Heart right ventricle (tissue), 16 donors: ENCODE data around the gene RUVBL1. TPM values are rescaled to one million over a fixed set of nuclear protein-coding genes. Genes with fewer than 3 reads are reported as not detected.
A peak's percentile ranks its signal among the peaks of the same experiment; 100 is the strongest.

Source experiments
- ATAC-seq, 8 donors: fragments of 200-7000 bp; cut with Tn5 transposase; one replicate each; pipeline ENCODE4 v1.9.1; 2020; ENCODE audit warnings: mild to moderate bottlenecking in 8 of 8, moderate library complexity in 8 of 8, moderate number of reproducible peaks in 1 of 8
- DNase-seq, 2 donors: peaks; one replicate each; pipeline ENCODE4 v3.0.0-alpha.2; 2020
- H3K27ac ChIP-seq, 10 donors: fragments of 200-600 bp; sonication (generic) in 2 of 10; one replicate each; pipeline versions ENCODE4 v1.5.0 to v1.8.0; 2020 to 2022; ENCODE audit warnings: mild to moderate bottlenecking in 3 of 10
- H3K27me3 ChIP-seq, 7 donors: fragments of 200-600 bp; one replicate each; pipeline ENCODE4 v1.8.0; 2021 to 2022; ENCODE audit warnings: mild to moderate bottlenecking in 2 of 7
- H3K36me3 ChIP-seq, 9 donors: fragments of 200-600 bp; sonication (generic) in 1 of 9; one replicate each; pipeline versions ENCODE4 v1.5.0 to v1.8.0; 2020 to 2022; ENCODE audit warnings: mild to moderate bottlenecking in 2 of 9
- H3K4me1 ChIP-seq, 9 donors: fragments of 200-600 bp; sonication (generic) in 1 of 9; one replicate each; pipeline versions ENCODE4 v1.5.0 to v1.8.0; 2020 to 2022; ENCODE audit warnings: mild to moderate bottlenecking in 4 of 9
- H3K4me3 ChIP-seq, 10 donors: fragments of 200-600 bp; sonication (generic) in 2 of 10; one replicate each; pipeline versions ENCODE4 v1.5.0 to v1.8.0; 2020 to 2022; ENCODE audit warnings: mild to moderate bottlenecking in 7 of 10, moderate library complexity in 2 of 10
- H3K9me3 ChIP-seq, 11 donors: fragments of 200-600 bp in 10 of 11; sonication (generic) in 2 of 11; one replicate each; pipeline versions ENCODE4 v1.5.0 to v1.8.0; 2013 to 2022; ENCODE audit warnings: mild to moderate bottlenecking in 2 of 11, control low read depth in 1 of 11, moderate library complexity in 1 of 11
- CTCF ChIP-seq, 9 donors: fragments of 200-600 bp; sonication (generic) in 2 of 9; IDR thresholded peaks; one replicate each; pipeline versions ENCODE4 v1.5.0 to v1.8.0; 2021 to 2022; ENCODE audit warnings: antibody characterized with exemption in 9 of 9, mild to moderate bottlenecking in 5 of 9, moderate library complexity in 1 of 9
- WGBS, 2 donors: extraction: QIAGEN DNeasy Blood & Tissue Kit; methylation state at CpG; one replicate each; pipeline ENCODE4 v1.1.7; 2013; ENCODE audit warnings: inconsistent platforms in 1 of 2; 5-methylcytosine and 5-hydroxymethylcytosine counted together
- intact Hi-C, 10 donors: fragments of 100-400 bp; cut with DNase I; formaldehyde crosslinking; loops; one replicate each; pipeline versions ENCODE4 v1.11.1 to v1.14.2; 2022
- polyA plus RNA-seq, 2 donors: library from polyadenylated mRNA; stranded (reverse); fragments of 200-250 nt; gene quantifications; one replicate each; pipeline ENCODE4 v1.2.3, GENCODE V29; 2013
- total RNA-seq, 10 donors: library from RNA; stranded (reverse); fragmentation: NEBNext Ultra II Directional in 3 of 10; extraction: Animal tissue kit (Norgen Biotek cat#: 25700) in 3 of 10; gene quantifications; one replicate each; pipeline versions ENCODE4 v1.2.1 to v1.2.4, GENCODE V29; 2021 to 2023
- donor health status: Arrhythmogenic right ventricular cardiomyopathy.
- donor health status: ischemic (EF 13 %, LVEDD 7.1; RV severe dilation, severe dysfunction).
- donor health status: healthy with polysubstance abuse.
- donor health status: DM: no; HTN: yes; CAD: no.
- donor health status: DM: no; HTN: no; CAD: no.
- donor health status: ischemic (EF 25% LVEDD 6.9; RV normal size, moderate dysfunction).
- donor health status: ischemic (EF 25% LVEDD 5.7; RV mildly dilated, moderate dysfunction).
- donor health status: healthy.
- donor health status: DM: yes; HTN: yes; CAD: no.
- donor health status: Ischemic cardiomyopathy.
- donor health status: ischemic (EF 35%, LVEDD 5.7; RV mildly dilated, moderate dysfunction).
- donor health status: nonischemic (EF 11% LVEDD 7.7; RV severe dilation, severe dysfunction).
- donor health status: DM: yes; HTN: yes; CAD: no.
- donor health status: PGD.
- donor health status: ischemic (EF 29% LVEDD 5.4; RV normal size, mild dysfunction).
- donor health status: nonischemic (EF 23%, LVEDD 6.1; RV moderate dilation, normal function).

RUVBL1 gene
- total and polyA plus RNA-seq, 12 donors, result 9.4 to 38.5 (median 25.6) TPM

GRCh38 chr3:128143496-128143895 lies 19.9 kb upstream of the RUVBL1 start:
- ATAC-seq, result peak in 1 of 8 donors; percentile 42
- 85 to 88% methylated on average over 4 of the region's 4 CpGs for WGBS, 2 donors
- intact Hi-C loops, result no loop called here

GRCh38 chr3:128133273-128133883 lies 9.8 kb upstream of the RUVBL1 start:
- DNase-seq (no peak), ATAC-seq (peak in 7 of 8 donors; percentile 53 to 76 (median 63))
- 55 to 59% methylated on average over 3 of the region's 3 CpGs for WGBS, 2 donors
- Histone ChIP-seq H3K27ac (no peak overlapping the region), H3K27me3 (peaks cover 0 to 14% (median 0%) of the 10 kb centered on the region in 7 donors), H3K9me3 (peaks cover 0 to 7% (median 0%) of the 10 kb centered on the region in 11 donors), H3K4me1 (no peaks in the 10 kb centered on the region), H3K36me3 (no peaks in the 10 kb centered on the region), H3K4me3 (no peak overlapping the region)
- intact Hi-C loops, result loop anchor here in 9 of 10 donors (1.0 to 10.0 kb wide), 5 partner anchors 36 to 59 kb away; no protein-coding TSS in a partner anchor
- peak; percentile 19 to 69 (median 61) for TF ChIP-seq CTCF (IDR thresholded peaks at IDR 0.05)

More at GRCh38 chr3:128143496-128143895, 19.9 kb upstream of the RUVBL1 start:
- no peak overlapping the region for H3K27ac ChIP-seq
- no peak for DNase-seq
- H3K36me3 ChIP-seq, result peaks cover 0 to 3% (median 0%) of the 10 kb centered on the region in 9 donors
- H3K4me3 ChIP-seq, result no peak overlapping the region
- TF ChIP-seq CTCF (IDR thresholded peaks at IDR 0.05), result no peak
- H3K27me3 ChIP-seq, result peaks cover 0 to 5% (median 0%) of the 10 kb centered on the region in 7 donors
- H3K4me1 ChIP-seq, result peaks cover 0 to 8% (median 0%) of the 10 kb centered on the region in 9 donors
- peaks cover 0 to 4% (median 0%) of the 10 kb centered on the region in 11 donors for H3K9me3 ChIP-seq

GRCh38 chr3:128131897-128132646 lies 8.5 kb upstream of the RUVBL1 start:
- WGBS, 2 donors, result 82 to 87% methylated on average over 7 of the region's 7 CpGs
- no peak for DNase-seq
- intact Hi-C loops, result loop anchor here in 8 of 10 donors (2.0 to 10.0 kb wide), 4 partner anchors 35 to 57 kb away; no protein-coding TSS in a partner anchor
- TF ChIP-seq CTCF (IDR thresholded peaks at IDR 0.05), result no peak
- Histone ChIP-seq H3K36me3 (no peaks in the 10 kb centered on the region), H3K27ac (no peak overlapping the region), H3K4me1 (no peaks in the 10 kb centered on the region), H3K4me3 (no peak overlapping the region), H3K9me3 (peaks cover 0 to 7% (median 0%) of the 10 kb centered on the region in 11 donors), H3K27me3 (peaks cover 0 to 10% (median 0%) of the 10 kb centered on the region in 7 donors)
- ATAC-seq, result no peak

GRCh38 chr3:128128251-128128650 lies 4.6 kb upstream of the RUVBL1 start:
- TF ChIP-seq CTCF (IDR thresholded peaks at IDR 0.05), result no peak
- intact Hi-C loops, result no loop called here
- 42 to 50% methylated on average over 1 of the region's 1 CpG for WGBS, 2 donors

More at GRCh38 chr3:128128251-128128650, 4.6 kb upstream of the RUVBL1 start:
- no peak for ATAC-seq
- no peak overlapping the region for H3K4me3 ChIP-seq
- peaks cover 0 to 6% (median 1%) of the 10 kb centered on the region in 9 donors for H3K4me1 ChIP-seq
- H3K27me3 ChIP-seq, result no peaks in the 10 kb centered on the region
- H3K36me3 ChIP-seq, result no peaks in the 10 kb centered on the region
- no peak for DNase-seq
- no peak overlapping the region for H3K27ac ChIP-seq
- peaks cover 0 to 7% (median 0%) of the 10 kb centered on the region in 11 donors for H3K9me3 ChIP-seq
